NCI-H2196 treated with DMSO at 0.1 percent for 48 hours (cell line): Measurements from ENCODE around the gene FHL2.

Experiments used
- DNase-seq: peaks from one replicate; lab custom pipeline; 2025; ENCODE audit not compliant: unreplicated experiment; lab: John Stamatoyannopoulos, UW

Gene FHL2

GRCh38 chr2:105399207-105399861 lies 483 bp upstream of the FHL2 start:
- no peak for DNase-seq

- DNase-seq, result no peak
Observed at GRCh38 chr2:105397953-105398335, 907 bp downstream of the FHL2 start.

GRCh38 chr2:105397025-105397722 lies 1.7 kb downstream of the FHL2 start:
- no peak for DNase-seq

GRCh38 chr2:105396254-105397024 lies 2.4 kb downstream of the FHL2 start:
- no peak for DNase-seq

- DNase-seq, result no peak
Observed at GRCh38 chr2:105395691-105396090, 3.2 kb downstream of the FHL2 start.

- no peak for DNase-seq
Observed at GRCh38 chr2:105394951-105395611, 3.8 kb downstream of the FHL2 start.

- DNase-seq, result no peak
Observed at GRCh38 chr2:105393373-105394055, 5.3 kb downstream of the FHL2 start.

GRCh38 chr2:105391763-105392662 lies 6.8 kb downstream of the FHL2 start:
- no peak for DNase-seq

GRCh38 chr2:105391058-105391627 lies 7.7 kb downstream of the FHL2 start:
- DNase-seq, result no peak

- DNase-seq, result no peak
Observed at GRCh38 chr2:105390454-105390853, 8.4 kb downstream of the FHL2 start.

- DNase-seq, result no peak
Observed at GRCh38 chr2:105388971-105389381, 9.9 kb downstream of the FHL2 start.

- DNase-seq, result no peak
Observed at GRCh38 chr2:105387225-105387624, 11.6 kb downstream of the FHL2 start.

GRCh38 chr2:105385731-105386540 lies 12.9 kb downstream of the FHL2 start:
- DNase-seq, result no peak

GRCh38 chr2:105384861-105385260 lies 14.0 kb downstream of the FHL2 start:
- DNase-seq, result no peak

GRCh38 chr2:105384216-105384615 lies 14.6 kb downstream of the FHL2 start:
- no peak for DNase-seq

- DNase-seq, result no peak
Observed at GRCh38 chr2:105383432-105384166, 15.3 kb downstream of the FHL2 start.

GRCh38 chr2:105382177-105382576 lies 16.7 kb downstream of the FHL2 start:
- DNase-seq, result no peak

GRCh38 chr2:105381101-105381668 lies 17.7 kb downstream of the FHL2 start:
- no peak for DNase-seq
